Upper lobe of right lung (tissue), 1 donor: Measurements from ENCODE around the gene MGST1. TPM values are rescaled to one million over a fixed set of nuclear protein-coding genes. Genes with fewer than 3 reads are reported as not detected.
"Not testable (repeated sequence)": the region's sequence is repeated elsewhere in the genome, so short reads cannot be mapped to it uniquely, and the experiment has no call there.

Experiments
- ATAC-seq: fragments of 200-7000 bp; cut with Tn5 transposase; one replicate; pipeline ENCODE4 v1.9.1; 2020; ENCODE audit warnings: mild to moderate bottlenecking, moderate library complexity
- DNase-seq: peaks from one replicate; pipeline ENCODE4 v3.0.0-alpha.2; 2020
- H3K27ac ChIP-seq: fragments of 200-600 bp; one replicate; pipeline ENCODE4 v1.8.0; 2022
- H3K27me3 ChIP-seq: fragments of 200-600 bp; one replicate; pipeline ENCODE4 v1.8.0; 2022; ENCODE audit warnings: mild to moderate bottlenecking
- H3K36me3 ChIP-seq: fragments of 200-600 bp; one replicate; pipeline ENCODE4 v1.8.0; 2022
- H3K4me1 ChIP-seq: fragments of 200-600 bp; one replicate; pipeline ENCODE4 v1.8.0; 2022
- H3K4me3 ChIP-seq: fragments of 200-600 bp; one replicate; pipeline ENCODE4 v1.8.0; 2022; ENCODE audit warnings: mild to moderate bottlenecking
- H3K9me3 ChIP-seq: fragments of 200-600 bp; one replicate; pipeline ENCODE4 v1.8.0; 2022
- CTCF ChIP-seq: fragments of 200-600 bp; IDR thresholded peaks from one replicate; pipeline ENCODE4 v1.8.0; 2022; ENCODE audit warnings: antibody characterized with exemption
- intact Hi-C: fragments of 100-400 bp; cut with DNase I; formaldehyde crosslinking; loops from one replicate; pipeline ENCODE4 v1.11.0; 2022
- total RNA-seq: library from RNA; stranded (reverse); fragmentation: NEBNext Ultra II Directional; extraction: Animal tissue kit (Norgen Biotek cat#: 25700); gene quantifications from one replicate; pipeline ENCODE4 v1.2.1, GENCODE V29; 2021
- donor health status: DM: no; HTN: yes; CAD: no; lungs with severe emphysema.

MGST1 gene
- total RNA-seq, 1 donor from 2014 or later: 357 TPM

- Histone ChIP-seq H3K27ac (no peak overlapping the region), H3K27me3 (no peaks in the 10 kb centered on the region), H3K9me3 (no peaks in the 10 kb centered on the region), H3K36me3 (no peaks in the 10 kb centered on the region), H3K4me3 (no peak overlapping the region), H3K4me1 (no peaks in the 10 kb centered on the region)
- DNase-seq (no peak), ATAC-seq (no peak)
- intact Hi-C loops: no loop called here
- TF ChIP-seq CTCF: no peak
Measured at GRCh38 chr12:16369156-16369555, 21.7 kb downstream of the MGST1 start.

GRCh38 chr12:16370096-16370495 is 22.7 kb downstream of the MGST1 start:
- no peaks in the 10 kb centered on the region for H3K9me3 ChIP-seq
- DNase-seq (no peak), ATAC-seq (no peak)
- H3K4me1 ChIP-seq: no peaks in the 10 kb centered on the region
- no peak for TF ChIP-seq CTCF
- no peak overlapping the region for H3K27ac ChIP-seq
- no peak overlapping the region for H3K4me3 ChIP-seq
- no peaks in the 10 kb centered on the region for H3K36me3 ChIP-seq
- intact Hi-C loops: no loop called here
- H3K27me3 ChIP-seq: no peaks in the 10 kb centered on the region

GRCh38 chr12:16382652-16383312 is 35.3 kb downstream of the MGST1 start:
- DNase-seq, H3K27ac ChIP-seq, intact Hi-C loops, H3K27me3 ChIP-seq, ATAC-seq, H3K4me1 ChIP-seq, H3K36me3 ChIP-seq, H3K4me3 ChIP-seq, H3K9me3 ChIP-seq: not testable (repeated sequence)

- Histone ChIP-seq H3K4me1 (no peaks in the 10 kb centered on the region), H3K9me3 (no peaks in the 10 kb centered on the region), H3K27ac (no peak overlapping the region), H3K4me3 (no peak overlapping the region), H3K36me3 (no peaks in the 10 kb centered on the region), H3K27me3 (no peaks in the 10 kb centered on the region)
- DNase-seq (no peak), ATAC-seq (no peak)
- TF ChIP-seq CTCF: no peak
- intact Hi-C loops: no loop called here
Measured at GRCh38 chr12:16384732-16385131, 37.3 kb downstream of the MGST1 start.

GRCh38 chr12:16385782-16386646 is 38.6 kb downstream of the MGST1 start:
- TF ChIP-seq CTCF: peak; percentile 37
- no peak overlapping the region for H3K4me3 ChIP-seq
- no peaks in the 10 kb centered on the region for H3K27me3 ChIP-seq
- DNase-seq (no peak), ATAC-seq (peak; percentile 91)
- intact Hi-C loops: no loop called here
- H3K36me3 ChIP-seq: no peaks in the 10 kb centered on the region
- no peaks in the 10 kb centered on the region for H3K4me1 ChIP-seq
- H3K27ac ChIP-seq: peak overlapping the region; percentile 6
- no peaks in the 10 kb centered on the region for H3K9me3 ChIP-seq

DNA sequence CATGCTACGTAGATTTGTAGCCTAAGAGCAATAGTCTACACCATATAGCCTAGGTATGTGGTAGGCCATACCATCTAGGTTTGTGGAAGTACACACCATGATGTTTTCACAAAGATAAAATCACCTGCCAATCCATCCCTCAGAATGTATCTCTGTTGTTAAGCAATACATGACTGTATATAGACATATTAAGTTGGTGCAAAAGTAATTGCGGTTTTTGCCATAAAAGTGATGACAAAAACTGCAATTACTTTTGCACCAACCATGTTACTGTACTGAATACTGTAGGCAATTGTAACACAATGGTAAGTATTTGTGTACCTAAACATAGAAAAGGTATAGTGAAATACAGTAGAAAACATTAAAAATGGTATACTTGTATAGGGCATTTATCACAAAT is 40.5 kb downstream of the MGST1 start:
- Histone ChIP-seq H3K27ac (no peak overlapping the region), H3K4me3 (no peak overlapping the region), H3K9me3 (no peaks in the 10 kb centered on the region), H3K4me1 (no peaks in the 10 kb centered on the region), H3K36me3 (no peaks in the 10 kb centered on the region), H3K27me3 (no peaks in the 10 kb centered on the region)
- DNase-seq (no peak), ATAC-seq (no peak)
- no peak for TF ChIP-seq CTCF
- intact Hi-C loops: no loop called here
